Hepatocyte (in vitro differentiated cells): ENCODE measurements around the gene UNKL.

Experiments used
- CTCF ChIP-seq: fragments of 200-600 bp; sonication (generic); IDR thresholded peaks from 2 replicates; pipeline ENCODE4 v1.5.1; 2016; ENCODE audit warnings: antibody characterized with exemption, mild to moderate bottlenecking; ENCODE audit not compliant: poor library complexity
- EZH2 ChIP-seq: fragments of 200-600 bp; sonication (generic); IDR thresholded peaks from 2 replicates; pipeline ENCODE4 v1.6.1; 2016; ENCODE audit warnings: antibody characterized with exemption, mild to moderate bottlenecking, borderline replicate concordance

- TF ChIP-seq EZH2 (no peak), CTCF (no peak)
Measured at GRCh38 chr16:1446296-1447080, 32.0 kb upstream of the UNKL start.
